ENCODE data around the gene SRC. TPM values are rescaled to one million over a fixed set of nuclear protein-coding genes. Genes with fewer than 3 reads are reported as not detected.

The SRC gene
- total RNA-seq, 1 experiment from 2014 or later, result 7.2 TPM

GRCh38 chr20:37413023-37413334 lies 67.0 kb downstream of the SRC start:
- DNase-seq (ENCODE audit: low spot score), result no peak

GRCh38 chr20:37413379-37413778 lies 67.4 kb downstream of the SRC start:
- DNase-seq (ENCODE audit: low spot score), result no peak

GRCh38 chr20:37414224-37415035 lies 68.5 kb downstream of the SRC start:
- DNase-seq (ENCODE audit: low spot score), result no peak

DNA sequence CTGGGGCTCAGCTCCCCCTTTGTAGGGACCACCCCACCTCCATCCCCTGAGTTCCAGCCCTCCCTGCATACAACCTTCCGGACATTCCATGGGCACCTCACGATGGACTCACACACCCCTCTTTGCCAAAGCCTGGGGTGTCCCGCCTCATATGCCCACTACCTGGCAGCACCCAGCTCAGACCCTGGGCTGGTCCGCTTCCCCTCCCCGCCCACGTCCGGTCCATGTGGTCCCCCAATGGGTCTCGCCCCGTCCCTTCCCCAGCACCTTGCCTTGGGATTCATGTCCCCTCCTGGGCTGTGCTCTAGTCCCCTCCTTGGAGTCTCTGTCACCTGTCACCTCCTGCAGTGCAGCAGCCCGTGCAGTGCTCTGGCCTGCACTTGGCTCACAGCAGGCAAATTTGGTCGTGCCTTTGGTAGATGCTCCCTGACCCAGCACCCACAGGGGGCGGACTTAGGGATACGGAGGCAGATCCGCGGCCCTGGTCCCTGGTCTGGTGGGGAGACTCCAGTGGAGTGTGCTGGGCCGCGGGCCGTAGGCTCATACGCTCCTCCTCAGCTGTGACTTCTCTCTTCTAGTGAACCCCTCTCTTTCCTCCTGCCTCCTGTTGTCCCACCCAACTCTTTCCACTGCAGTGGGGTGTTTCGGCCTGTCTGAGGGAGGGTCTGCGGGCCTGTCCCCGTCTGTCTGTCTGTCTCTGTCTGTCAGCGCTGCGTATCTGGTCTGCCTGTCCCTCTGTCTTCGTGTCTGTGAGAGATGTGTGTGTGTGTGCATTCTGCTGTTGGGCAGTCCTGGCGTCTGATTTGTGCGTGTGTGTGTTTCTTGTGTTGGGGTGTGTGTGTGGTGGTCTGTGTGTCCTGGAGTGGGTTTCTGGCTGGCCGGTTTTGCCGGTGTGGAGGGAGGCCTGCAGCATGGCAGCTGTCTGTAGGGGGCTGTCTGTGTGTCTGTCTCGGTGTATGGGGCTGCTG lies 69.5 kb downstream of the SRC start:
- DNase-seq (ENCODE audit: low spot score), result no peak

- no peak for DNase-seq (ENCODE audit: low spot score)
Measured at GRCh38 chr20:37416100-37416847, 70.3 kb downstream of the SRC start.

DNA sequence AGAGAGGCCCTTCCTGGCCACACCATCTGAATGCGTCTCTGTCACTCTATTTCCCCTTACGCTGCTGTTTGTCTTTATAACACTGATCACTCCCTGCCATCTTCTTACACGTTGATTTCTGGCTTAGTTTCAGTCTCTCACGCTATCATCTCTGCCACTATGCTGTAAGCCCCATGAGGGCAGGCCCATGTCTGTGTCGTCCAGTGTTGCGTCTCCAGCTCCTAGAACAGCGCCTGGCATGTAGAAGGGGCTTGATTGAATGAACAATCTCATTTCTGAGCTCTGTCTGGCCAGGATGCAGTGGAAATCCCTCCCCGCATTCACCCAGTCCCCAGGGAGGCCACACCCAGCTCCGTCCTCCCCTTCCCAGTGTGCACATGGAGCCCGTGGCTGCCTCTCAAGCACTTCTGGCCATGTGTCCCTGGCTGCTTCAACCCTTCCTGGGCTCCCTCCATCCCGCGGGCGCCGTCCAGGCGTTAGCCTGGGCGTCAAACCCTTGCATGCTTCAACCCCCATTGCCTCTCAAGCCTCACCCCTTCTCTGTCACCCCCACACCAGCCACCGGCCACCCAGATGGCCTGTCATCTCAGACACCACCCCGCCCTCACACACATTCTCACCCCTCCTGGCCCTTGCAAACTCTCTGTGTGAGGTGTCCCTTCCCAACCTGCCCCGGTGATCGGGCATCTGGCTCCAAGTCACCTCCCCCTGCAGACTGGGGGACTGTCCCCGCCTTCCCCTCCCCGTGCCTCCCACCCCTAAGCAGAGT lies 71.1 kb downstream of the SRC start:
- DNase-seq (ENCODE audit: low spot score), result no peak

DNA sequence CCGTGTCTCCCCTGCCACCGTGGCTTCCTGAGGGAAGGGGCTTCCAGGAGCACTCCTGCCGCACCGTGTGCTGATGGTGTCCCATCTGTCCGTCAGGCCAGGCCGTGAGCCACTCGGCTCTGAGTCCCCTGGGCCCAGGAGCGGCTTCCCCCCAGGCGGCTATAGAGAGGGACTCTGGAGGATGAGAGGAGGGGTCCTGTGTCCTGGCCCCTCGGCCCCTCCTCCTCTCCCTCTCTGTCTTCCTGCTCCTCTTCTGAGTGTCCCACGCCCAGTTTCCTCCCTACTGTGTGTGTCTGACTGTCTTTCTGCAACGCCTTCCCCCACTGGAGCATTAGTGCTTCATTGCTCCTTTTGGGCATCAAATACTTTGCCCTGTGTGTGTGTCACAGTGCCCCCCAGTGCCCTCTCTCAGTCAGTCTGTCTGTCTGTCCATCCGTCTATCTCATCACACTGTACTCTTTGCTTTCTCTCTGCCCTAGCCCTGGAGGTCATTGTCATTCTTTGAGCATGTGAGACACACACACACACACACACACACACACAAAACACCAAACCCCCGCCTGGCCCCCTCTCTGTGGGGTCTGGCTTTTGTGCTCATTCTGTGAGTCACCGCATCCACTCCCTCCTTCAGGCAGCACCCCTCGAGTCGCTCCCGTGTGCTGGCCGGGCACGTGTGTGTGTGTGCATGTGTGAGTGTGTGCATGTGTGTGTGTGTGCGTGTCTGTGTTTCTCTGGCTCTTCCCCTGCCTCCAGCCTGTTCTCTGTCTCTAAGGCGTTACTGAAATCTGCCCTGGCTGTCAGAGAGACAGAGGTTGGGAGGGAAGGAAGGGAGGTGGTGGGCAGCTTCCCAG lies 71.9 kb downstream of the SRC start:
- no peak for DNase-seq (ENCODE audit: low spot score)

- DNase-seq (ENCODE audit: low spot score), result no peak
Measured at GRCh38 chr20:37418591-37419109, 72.7 kb downstream of the SRC start.

DNA sequence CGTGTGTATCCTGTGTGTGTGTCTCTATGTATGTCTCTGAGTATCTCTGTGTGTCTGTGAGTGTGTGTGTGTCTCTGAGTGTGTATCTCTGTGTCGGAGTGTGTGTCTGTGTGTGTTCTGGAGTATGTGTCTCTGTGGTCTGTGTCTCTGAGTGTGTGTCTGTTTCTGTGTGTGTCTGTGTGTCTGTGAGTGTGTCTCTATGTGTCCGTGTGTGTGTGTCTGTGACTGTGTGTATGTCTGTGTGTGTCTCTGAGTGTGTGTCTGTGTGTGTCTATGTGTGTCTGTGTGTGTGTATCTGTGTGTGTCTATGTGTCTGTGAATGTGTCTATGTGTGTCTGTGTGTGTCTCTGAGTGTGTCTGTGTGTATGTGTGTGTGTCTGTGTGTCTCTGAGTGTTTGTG lies 73.4 kb downstream of the SRC start:
- no peak for DNase-seq (ENCODE audit: low spot score)

DNA sequence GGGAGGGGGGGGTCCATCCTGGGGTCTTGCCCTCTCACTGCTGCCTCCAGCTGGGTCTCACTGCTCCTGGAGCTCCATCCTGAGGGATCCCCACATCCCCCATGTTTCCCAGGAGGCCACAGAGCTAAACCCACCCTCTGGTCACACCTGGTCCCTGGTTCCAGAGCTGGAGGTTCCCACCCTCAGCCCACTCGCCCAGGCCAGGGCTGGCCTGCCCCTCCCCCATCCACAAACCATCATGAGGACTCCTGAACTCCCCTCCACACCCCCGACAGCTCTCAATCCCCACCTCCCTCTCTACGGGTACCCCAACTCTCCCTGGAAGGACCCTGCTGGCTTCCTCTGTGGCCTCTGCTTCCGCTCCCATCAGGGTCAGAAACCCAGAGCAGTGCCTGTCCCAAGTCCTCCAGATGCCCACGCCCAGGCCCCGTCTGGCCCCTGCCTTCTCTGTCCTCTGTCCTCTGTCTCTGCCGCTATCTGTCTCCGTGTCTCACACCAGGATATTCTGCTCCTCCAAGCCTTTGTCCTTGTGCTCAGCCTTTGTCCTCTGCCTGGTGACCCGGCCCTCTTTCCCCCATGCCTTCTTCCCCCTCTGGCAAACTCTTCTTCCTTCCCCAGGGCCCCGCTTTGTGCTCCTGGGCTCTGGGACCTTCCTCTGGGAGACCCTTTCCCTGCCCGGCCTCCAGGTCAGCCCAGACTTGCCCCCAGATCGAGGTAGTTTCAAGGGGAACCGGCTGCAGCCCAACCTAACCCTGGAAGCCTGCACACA lies 74.0 kb downstream of the SRC start:
- DNase-seq (ENCODE audit: low spot score), result no peak

GRCh38 chr20:37420610-37421009 lies 74.7 kb downstream of the SRC start:
- no peak for DNase-seq (ENCODE audit: low spot score)

DNA sequence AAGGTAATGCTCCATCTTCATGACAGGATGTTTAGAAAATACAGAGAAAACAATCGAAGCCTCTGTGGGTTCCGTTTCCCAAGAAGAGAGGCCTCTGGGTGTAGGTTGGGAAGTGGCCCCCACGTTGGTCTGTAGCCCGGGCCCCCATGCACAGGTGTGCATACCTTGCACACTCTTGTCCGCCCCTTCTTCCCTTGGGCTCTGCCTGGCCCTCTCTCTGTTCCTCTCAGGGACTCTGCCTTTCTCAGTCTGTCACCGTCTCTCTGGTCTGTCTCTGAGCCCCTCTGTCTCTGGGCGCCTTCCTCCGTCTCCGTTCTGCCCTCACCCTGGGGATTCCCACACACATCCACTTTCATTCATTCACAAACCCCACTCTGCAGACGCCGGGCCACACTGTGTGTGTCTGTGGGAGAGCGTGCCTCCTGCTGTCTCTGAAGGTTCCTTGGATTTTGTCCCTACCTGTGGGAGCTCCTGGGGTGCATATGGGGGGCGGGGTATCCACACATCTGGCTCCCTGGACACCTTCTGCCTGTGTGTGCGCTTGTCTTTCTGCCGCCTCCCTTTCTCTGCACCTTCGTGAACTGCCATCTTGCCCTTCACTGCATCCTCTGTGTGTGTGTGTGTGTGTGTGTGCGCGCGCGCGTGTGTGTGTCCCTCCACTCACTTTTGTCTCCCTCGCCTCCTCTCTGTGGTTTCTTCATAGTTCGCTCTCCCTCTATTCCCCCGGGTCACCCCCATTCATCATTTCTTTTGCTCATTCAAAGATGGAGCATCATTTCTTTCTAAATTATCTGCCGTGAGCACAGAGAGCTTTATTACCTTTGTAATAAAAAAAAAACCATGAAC lies 75.3 kb downstream of the SRC start:
- DNase-seq (ENCODE audit: low spot score), result no peak

GRCh38 chr20:37421988-37422387 lies 76.0 kb downstream of the SRC start:
- no peak for DNase-seq (ENCODE audit: low spot score)

DNA sequence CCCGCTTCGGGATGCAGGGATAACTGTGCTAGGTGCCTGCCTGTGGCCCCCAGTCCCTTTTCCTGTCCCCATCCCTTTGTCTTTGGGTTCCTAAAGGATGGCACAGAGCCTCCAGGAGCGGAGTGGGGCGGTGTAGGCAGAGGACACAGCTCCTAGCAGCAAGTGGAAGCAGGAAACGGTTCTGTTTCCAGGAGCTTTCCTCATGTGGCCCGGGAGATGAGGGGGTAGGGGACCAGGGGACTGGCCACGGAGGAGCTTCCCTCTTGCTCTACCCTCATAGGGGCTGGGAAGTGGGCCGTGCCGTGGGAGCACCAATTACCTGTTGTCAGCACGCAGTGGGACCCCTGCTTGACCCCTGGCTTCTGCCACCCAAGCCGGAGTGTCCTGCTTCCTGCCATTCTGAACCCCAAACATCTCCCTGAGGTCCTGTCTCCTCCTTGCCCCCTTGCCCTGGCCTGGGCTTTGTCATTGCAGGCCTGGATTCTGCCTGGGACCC lies 76.9 kb downstream of the SRC start:
- DNase-seq (ENCODE audit: low spot score), result no peak

GRCh38 chr20:37423545-37423944 lies 77.6 kb downstream of the SRC start:
- DNase-seq (ENCODE audit: low spot score), result no peak

- no peak for DNase-seq (ENCODE audit: low spot score)
Measured at GRCh38 chr20:37424062-37424851, 78.3 kb downstream of the SRC start.

DNA sequence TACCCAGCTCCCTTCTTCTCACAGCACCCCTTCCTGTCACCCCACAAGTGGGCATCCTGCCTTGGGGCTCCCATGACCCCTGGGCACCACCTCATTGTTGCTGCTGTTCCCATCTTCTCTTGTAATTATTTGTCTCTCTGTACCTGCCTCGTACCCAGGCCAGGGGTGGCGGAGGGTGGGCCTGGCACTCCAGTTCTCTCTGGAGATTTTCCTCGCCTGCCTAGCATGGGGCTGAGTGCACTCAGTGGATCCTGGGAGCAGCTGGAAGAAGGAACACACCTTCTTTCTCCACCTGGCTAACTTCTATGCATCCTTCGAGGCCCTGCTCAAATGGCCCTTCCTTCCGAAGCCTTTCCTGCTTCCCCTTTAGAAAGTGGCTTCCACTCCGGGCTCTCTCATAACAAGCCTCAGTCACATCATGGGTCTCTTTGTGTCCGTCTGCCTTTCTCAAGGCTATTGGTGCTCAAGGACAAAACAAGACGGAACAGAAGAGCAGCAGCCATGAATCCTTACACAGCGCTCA lies 79.2 kb downstream of the SRC start:
- no peak for DNase-seq (ENCODE audit: low spot score)
